AG04449 (cell line): ENCODE data around the gene ALG14.
"Not testable (repeated sequence)": the region's sequence is repeated elsewhere in the genome, so short reads cannot be mapped to it uniquely, and the experiment has no call there.

Source experiments
- CTCF ChIA-PET: fragments of 350-600 bp; formaldehyde crosslinking; extraction: SDS; loops from one replicate; lab custom pipeline; 2021; ENCODE audit warnings: antibody characterized with exemption; lab: Yijun Ruan, JAX
- POLR2A ChIA-PET: fragments of 400-600, 350-600 bp; formaldehyde crosslinking; extraction: SDS; loops from one replicate; lab custom pipeline; 2020; ENCODE audit warnings: antibody characterized with exemption, inconsistent platforms; lab: Yijun Ruan, JAX
- DNase-seq: peaks from one replicate; pipeline ENCODE4 v3.0.0-alpha.2; 2010; ENCODE audit warnings: low read depth, low spot score
- H3K4me3 ChIP-seq: 2 replicates; pipeline ENCODE4 v1.5.1; 2011; ENCODE audit warnings: low read depth, mild to moderate bottlenecking, control low read depth, low read length
- TF ChIP-seq, protein P1 (sequence below): IDR thresholded peaks from one replicate; pipeline ENCODE4 v1.5.1; 2011; ENCODE audit warnings: mild to moderate bottlenecking, moderate library complexity, low read length, control low read depth, inconsistent platforms; ENCODE audit not compliant: insufficient read depth; ENCODE audit errors: missing control alignments

The ALG14 gene

DNA sequence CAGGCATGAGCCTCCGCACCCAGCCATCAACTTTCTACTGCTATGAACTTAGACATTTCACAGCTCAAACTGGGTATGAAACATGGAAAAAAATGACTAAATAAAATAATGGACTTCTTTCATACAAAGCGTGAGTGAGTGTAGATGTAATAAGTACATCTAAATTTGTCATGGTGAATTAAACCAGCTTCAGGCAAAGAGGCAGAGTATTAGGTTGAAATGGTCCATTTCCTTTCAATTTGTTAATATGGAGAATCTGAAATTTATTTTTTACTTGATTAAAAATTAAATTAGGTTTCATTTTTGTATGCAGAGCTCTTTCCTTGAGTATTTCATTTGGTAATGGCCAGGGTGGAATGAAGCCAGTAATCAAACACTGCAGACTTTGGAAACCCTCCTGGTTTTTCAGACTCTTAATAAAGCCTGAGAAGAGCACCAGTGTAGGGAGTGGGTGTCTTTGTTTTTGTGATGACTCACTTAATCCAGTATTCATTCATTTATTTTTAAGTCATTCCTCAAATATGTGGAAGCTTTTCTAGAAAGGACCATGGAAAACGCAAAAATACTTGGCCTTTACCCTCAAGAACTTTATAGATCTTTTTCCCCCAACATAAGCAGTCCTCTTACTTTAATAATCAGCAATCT lies 49.2 kb downstream of the ALG14 start:
- DNase-seq, result peak; percentile 75
- POLR2A ChIA-PET, result interaction anchor here (1.9 kb wide), 1 partner anchor 11 kb away, joined by 9 read pairs; no protein-coding TSS in a partner anchor
- H3K4me3 ChIP-seq, result no peak overlapping the region
- TF ChIP-seq, protein P1, sequence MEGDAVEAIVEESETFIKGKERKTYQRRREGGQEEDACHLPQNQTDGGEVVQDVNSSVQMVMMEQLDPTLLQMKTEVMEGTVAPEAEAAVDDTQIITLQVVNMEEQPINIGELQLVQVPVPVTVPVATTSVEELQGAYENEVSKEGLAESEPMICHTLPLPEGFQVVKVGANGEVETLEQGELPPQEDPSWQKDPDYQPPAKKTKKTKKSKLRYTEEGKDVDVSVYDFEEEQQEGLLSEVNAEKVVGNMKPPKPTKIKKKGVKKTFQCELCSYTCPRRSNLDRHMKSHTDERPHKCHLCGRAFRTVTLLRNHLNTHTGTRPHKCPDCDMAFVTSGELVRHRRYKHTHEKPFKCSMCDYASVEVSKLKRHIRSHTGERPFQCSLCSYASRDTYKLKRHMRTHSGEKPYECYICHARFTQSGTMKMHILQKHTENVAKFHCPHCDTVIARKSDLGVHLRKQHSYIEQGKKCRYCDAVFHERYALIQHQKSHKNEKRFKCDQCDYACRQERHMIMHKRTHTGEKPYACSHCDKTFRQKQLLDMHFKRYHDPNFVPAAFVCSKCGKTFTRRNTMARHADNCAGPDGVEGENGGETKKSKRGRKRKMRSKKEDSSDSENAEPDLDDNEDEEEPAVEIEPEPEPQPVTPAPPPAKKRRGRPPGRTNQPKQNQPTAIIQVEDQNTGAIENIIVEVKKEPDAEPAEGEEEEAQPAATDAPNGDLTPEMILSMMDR, result no peak
- CTCF ChIA-PET, result interaction anchor here (0.9 to 4.7 kb wide), 6 partner anchors 10 to 169 kb away, joined by 3 to 31 read pairs (median 3); no protein-coding TSS in a partner anchor

DNA sequence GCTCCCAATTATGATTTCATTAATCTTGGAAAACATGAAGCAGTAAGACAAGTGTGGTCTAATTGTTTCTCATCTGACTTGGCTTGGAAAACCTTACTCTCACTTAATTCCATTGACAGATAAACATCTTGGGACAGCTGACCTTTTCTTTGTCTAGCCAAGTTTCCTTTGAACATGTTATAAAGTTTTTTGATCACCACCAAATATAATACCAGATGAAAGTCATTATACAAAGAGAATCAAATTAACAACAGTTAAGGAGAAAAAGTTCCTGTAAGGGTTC lies 50.2 kb downstream of the ALG14 start:
- DNase-seq, result no peak
- ChIA-PET CTCF (interaction anchor here (1.2 to 1.4 kb wide), 3 partner anchors 13 to 149 kb away, joined by 3 to 4 read pairs (median 3); no protein-coding TSS in a partner anchor), POLR2A (no interaction called here)
- TF ChIP-seq, protein P1, result no peak
- no peak overlapping the region for H3K4me3 ChIP-seq

DNA sequence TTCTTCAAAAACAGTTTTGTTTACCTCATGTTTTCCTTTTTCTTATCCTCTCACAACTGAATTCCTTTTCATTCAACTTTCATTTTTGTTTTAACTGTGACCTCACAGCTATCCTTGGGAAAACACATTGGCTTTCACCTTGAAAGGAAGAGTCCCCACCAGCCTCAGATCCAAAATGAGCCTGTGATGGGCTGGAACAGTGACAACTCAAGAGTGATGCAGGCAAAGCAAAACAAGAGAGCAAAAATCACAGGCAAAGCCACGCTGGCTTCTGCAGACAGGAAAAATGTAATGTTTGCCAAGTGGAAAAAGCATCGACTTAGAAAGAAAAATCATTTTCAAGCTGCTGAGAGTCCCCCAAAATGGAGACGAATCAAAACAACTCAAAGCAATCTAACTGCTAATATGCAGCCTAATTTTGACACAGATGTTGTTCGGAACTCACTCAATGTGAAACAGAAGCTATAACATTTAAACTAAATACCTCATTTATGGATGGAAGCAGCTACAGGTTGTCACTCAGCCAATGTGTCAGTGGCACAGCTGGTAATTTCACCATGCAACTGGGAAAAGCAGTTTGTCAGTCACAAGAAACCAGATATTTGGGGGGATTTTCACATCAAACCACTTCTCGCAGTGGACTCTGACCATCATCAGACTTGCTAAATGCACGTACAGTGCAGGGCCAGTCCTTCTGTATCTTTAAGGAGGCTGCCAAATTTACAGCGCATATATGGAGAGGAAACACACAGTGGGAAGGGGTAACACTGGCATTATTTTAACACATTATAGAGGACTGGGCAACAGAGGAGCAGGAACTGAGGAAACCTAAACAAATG lies 50.7 kb downstream of the ALG14 start:
- no peak for DNase-seq
- TF ChIP-seq, protein P1, result no peak
- POLR2A ChIA-PET, result interaction anchor here (1.4 kb wide), 1 partner anchor 10 kb away, joined by 3 read pairs; no protein-coding TSS in a partner anchor
- CTCF ChIA-PET, result interaction anchor here (1.0 to 1.8 kb wide), 6 partner anchors 13 to 168 kb away, joined by 3 to 10 read pairs (median 4); no protein-coding TSS in a partner anchor
- no peak overlapping the region; the same call in 1 of the 2 replicates for H3K4me3 ChIP-seq

DNA sequence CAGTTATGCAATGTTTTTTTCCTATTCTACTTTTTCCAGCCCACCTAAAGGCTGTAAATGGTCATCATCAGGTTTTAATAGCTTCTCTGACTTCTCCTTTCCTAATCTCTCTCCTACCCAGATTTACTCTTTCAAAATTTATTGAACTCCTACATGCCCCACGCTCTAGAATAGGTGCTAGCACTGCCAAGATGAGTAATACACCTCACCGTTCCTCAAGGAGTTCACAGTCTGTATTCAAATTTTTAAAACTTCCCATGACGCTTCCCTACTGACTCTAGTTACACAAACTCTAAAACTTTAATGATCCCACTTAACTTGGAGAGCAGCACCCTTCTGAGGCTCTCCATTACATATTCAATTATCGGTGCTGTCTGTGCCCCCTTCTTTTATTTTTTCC lies 51.6 kb downstream of the ALG14 start:
- H3K4me3 ChIP-seq, result no peak overlapping the region
- POLR2A ChIA-PET, result interaction anchor here (1.4 kb wide), 1 partner anchor 9 kb away, joined by 3 read pairs; no protein-coding TSS in a partner anchor
- TF ChIP-seq, protein P1, result no peak
- CTCF ChIA-PET, result interaction anchor here (1.0 to 1.8 kb wide), 6 partner anchors 14 to 167 kb away, joined by 3 to 10 read pairs (median 4); no protein-coding TSS in a partner anchor
- DNase-seq, result no peak

DNA sequence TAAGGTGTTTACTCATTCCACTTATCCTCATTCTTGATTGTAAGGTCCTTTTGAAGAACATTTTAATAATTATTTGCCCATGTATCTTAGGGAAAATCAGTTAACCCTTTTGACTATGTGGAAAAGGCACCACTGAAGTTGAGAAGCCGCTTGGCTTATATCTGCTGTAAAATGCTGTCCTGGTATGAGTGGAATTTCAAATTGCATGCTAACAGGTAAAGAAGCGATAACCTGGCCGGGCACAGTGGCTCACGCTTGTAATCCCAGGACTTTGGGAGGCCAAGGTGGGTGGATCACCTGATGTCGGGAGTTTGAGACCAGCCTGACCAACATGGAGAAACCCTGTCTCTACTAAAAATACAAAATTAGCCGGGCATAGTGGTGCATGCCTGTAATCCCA lies 53.3 kb downstream of the ALG14 start:
- H3K4me3 ChIP-seq, DNase-seq, CTCF ChIA-PET, POLR2A ChIA-PET: not testable (repeated sequence)

- H3K4me3 ChIP-seq, result no peak overlapping the region
- TF ChIP-seq, protein P1, result no peak
- ChIA-PET POLR2A (no interaction called here), CTCF (interaction anchor here (1.5 to 1.6 kb wide), 2 partner anchors 25 to 165 kb away, joined by 6 to 8 read pairs; no protein-coding TSS in a partner anchor)
- no peak for DNase-seq
Observed at GRCh38 chr1:95018602-95019369, 54.0 kb downstream of the ALG14 start.
